Measurements from ENCODE around the gene NANS.

DNA sequence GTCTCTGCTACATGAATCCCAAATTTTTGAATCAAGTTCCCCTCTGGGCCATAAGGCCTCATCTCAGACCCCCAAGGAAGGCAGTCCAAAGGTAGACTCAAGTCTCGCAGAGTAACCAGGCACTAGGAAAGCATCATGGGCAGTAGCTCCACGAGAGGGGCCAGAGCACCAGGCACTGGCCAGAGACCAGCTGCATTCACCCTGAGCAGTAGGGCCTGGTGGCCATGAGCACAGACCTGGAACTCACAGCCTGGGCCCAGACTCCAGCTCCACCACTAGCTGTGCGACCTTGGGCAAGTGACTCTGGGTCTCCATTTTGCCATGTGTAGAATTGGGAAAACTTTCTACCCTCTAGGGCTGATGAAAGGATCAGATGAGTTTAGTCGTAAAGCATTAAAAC lies 28.5 kb downstream of the NANS start:
- TF ChIP-seq, protein P1, sequence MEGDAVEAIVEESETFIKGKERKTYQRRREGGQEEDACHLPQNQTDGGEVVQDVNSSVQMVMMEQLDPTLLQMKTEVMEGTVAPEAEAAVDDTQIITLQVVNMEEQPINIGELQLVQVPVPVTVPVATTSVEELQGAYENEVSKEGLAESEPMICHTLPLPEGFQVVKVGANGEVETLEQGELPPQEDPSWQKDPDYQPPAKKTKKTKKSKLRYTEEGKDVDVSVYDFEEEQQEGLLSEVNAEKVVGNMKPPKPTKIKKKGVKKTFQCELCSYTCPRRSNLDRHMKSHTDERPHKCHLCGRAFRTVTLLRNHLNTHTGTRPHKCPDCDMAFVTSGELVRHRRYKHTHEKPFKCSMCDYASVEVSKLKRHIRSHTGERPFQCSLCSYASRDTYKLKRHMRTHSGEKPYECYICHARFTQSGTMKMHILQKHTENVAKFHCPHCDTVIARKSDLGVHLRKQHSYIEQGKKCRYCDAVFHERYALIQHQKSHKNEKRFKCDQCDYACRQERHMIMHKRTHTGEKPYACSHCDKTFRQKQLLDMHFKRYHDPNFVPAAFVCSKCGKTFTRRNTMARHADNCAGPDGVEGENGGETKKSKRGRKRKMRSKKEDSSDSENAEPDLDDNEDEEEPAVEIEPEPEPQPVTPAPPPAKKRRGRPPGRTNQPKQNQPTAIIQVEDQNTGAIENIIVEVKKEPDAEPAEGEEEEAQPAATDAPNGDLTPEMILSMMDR (conservative IDR thresholded peaks at IDR 0.05; ENCODE audit: low read length), result no peak
- no peak for TF ChIP-seq EZH2phosphoT487 (IDR thresholded peaks at IDR 0.05; ENCODE audit: borderline replicate concordance)
